HK-2 (cell line): ENCODE results near the gene ANKRD62.
"Not testable (repeated sequence)": the region's sequence is repeated elsewhere in the genome, so short reads cannot be mapped to it uniquely, and the experiment has no call there.

ENCODE experiments used
- DNase-seq: peaks from one replicate; pipeline ENCODE4 v3.0.0-alpha.2; 2018; ENCODE audit not compliant: unreplicated experiment

ANKRD62 gene

DNA sequence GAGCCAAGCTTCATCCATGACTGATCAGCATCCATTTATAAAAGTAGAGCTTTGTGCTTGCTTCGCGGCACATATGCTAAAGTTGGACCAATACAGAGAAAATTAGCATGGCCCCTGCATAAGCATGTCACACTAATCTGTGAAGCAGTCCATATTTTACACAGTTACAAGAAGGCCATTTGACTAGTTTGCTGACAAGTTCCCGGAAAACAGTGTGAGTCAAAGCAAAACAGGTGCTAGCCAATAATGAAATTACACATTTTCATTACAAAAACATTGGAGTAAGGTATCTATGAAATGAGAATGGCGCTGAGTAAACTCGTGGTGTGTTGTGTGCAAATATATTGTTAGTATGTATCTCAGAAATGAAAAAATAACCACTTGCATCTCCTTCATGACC, 4.7 kb downstream of the ANKRD62 start:
- DNase-seq, result no peak

- DNase-seq, result no peak
These were observed 5.5 kb downstream of the ANKRD62 start for GRCh38 chr18:12099160-12099559.

- DNase-seq, result no peak
These were observed 7.6 kb downstream of the ANKRD62 start for GRCh38 chr18:12101266-12101665.

DNA sequence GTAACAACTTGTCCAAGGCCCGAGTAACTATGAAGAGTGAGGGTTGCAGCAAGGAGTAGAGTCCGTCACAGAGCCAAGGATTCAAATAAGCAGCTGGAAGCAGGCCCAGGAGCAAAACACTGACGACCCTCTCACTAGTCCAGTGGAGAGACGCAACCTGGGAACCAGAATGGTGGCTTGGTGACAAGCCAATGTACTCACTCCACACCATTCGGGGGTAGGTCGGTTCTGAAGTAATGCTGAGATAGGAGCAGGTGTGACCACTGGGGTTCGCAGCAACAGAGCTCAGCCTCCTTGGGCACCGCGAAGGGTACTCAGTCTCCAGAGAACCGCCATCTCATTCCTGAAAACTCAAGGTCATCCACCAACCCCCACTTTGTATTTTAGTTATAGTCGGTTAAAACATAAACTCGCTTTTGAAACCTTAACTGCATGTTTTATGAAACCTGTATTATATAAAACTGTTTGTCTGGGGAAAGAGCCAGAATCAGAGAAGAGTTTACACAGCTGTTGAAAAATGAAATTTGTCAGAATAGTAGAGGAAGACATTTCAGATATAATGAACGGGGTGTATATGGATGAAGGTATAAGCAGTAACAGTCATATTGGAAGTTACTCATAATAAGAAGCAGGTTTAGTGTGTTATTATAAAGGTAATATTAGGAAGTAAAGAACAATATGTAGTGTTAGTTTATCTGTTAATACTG, 8.6 kb downstream of the ANKRD62 start:
- no peak for DNase-seq

- no peak for DNase-seq
These were observed 12.8 kb downstream of the ANKRD62 start for GRCh38 chr18:12106471-12106870.

DNA sequence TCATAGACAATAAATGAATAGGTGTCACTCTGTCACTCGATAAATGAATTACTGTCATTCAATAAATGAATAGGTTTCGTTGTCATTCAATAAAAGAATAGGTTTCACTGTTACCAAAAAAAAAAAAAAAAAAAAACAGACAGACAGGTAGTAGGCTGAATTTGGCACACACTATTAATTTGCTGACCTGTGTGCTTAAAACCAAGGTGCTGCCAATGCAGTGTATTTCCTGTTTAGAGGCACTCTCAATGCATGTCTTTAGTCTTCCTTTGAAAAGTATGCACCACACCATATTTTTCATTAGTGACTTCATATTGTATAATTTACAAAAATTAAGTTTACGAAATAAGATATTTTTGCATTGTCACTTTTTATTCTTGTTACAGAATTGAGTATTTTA, 16.2 kb downstream of the ANKRD62 start:
- DNase-seq, result no peak

DNA sequence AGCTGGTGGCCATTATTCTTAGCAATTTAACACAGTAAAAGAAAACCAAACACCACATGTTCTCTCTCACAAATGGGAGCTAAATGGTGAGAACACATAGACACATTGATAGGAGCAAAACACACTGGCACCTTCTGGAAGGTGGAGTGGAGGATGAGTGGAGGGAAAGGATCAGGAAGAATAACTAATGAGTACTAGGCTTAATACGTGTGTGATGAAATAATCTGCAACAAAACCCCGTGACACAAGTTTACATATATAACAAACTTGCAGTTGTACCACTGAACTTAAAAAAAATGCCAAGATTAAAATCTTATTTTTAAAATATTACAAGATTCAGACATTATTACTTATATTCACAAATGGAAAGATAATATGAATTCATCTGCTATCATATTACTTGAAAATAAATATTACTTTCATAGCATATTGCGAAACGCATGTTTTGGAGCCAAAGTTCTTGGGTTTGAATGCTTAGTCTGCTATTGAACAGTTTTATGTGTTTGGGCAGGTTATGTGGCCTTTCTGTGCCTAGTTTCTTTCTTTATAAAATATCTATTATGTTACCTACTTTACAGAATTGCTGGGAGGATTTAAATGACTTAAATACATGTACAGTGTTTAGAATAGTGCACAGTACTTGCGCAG, 20.5 kb downstream of the ANKRD62 start:
- DNase-seq, result no peak

DNA sequence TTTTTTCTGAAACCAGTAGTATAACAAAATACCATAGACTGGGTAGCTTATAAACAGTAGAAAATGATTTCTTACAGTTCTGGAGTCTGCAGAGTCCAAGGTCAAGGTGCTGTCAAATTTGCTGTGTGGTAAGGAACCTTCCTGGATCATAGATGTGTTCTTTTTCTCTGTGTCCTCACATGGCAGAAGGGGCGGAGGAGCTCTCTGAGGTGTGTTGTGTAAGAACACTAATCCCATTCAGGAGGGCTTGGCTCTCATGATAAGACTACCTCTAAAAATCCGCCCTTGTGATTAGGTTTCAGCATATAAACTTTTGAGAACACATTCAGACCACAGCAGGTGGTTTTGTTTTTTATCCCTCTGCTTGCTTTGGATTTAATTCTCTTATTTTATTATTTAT, 25.7 kb downstream of the ANKRD62 start:
- DNase-seq, result no peak

GRCh38 chr18:12121175-12122042, 27.8 kb downstream of the ANKRD62 start:
- DNase-seq, result no peak

DNA sequence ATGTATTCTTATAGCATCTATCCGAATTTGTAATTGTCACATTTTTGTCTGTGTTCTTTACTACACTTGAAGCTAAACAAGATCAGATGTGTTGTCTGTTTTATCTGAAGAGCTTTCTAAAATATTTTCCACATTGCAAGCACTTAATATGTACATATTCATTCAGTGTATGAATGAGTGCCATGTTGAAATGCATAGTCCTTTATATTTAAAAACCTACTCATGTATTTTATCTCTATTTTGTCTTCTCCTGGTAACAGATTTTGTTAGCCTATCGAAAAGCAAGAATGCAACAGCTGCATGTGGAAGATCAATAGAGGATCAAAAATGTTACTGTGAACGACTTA, 28.4 kb downstream of the ANKRD62 start:
- DNase-seq, result not testable (repeated sequence)

- not testable (repeated sequence) for DNase-seq
These were observed 34.0 kb downstream of the ANKRD62 start for GRCh38 chr18:12127647-12128046.

DNA sequence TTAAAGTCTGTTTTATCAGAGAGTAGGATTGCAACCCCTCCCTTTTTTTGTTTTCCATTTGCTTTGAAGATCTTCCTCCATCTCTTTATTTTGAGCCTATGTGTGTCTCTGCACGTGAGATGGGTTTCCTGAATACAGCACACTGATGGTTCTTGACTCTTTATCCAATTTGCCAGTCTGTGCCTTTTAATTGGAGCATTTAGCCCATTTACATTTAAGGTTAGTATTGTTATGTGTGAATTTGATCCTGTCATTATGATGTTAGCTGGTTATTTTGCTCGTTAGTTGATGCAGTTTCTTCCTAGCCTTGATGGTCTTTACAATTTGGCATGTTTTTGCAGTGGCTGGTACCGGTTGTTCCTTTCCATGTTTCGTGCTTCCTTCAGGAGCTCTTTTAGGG, 45.2 kb downstream of the ANKRD62 start:
- DNase-seq, result not testable (repeated sequence)

DNA sequence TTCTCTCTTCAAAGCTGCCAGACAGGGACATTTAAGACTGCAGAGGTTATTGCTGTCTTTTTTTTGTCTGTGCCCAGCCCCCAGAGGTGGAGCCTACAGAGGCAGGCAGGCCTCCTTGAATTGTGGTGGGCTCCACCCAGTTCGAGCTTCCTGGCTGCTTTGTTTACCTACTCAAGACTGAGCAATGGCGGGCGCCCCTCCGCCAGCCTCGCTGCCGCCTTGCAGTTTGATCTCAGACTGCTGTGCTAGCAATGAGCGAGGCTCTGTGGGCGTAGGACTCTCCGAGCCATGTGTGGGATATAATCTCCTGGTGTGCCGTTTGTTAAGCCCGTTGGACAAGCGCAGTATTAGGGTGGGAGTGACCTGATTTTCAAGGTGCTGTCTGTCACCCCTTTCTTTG, 47.2 kb downstream of the ANKRD62 start:
- DNase-seq, result not testable (repeated sequence)

GRCh38 chr18:12141778-12142177, 48.1 kb downstream of the ANKRD62 start:
- DNase-seq, result not testable (repeated sequence)

DNA sequence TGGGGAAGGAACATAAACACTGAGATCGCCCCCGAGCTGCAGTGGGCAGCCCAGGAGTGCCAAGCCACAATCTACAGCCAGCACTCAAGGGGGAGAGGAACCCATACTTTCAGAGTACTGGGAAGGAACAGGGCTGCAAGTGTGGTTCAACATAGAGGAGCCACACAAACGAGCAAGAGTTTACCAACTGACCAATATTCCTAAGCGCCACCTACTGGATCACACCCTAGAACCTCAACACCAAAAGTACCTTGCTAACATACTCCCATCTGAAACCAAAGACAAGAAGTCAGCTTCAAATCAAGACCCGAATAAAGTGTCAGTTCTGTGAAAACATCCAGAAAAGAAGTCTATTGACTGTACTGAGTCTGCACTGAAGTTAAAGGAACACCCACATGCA, 55.8 kb downstream of the ANKRD62 start:
- DNase-seq, result not testable (repeated sequence)

GRCh38 chr18:12154361-12154760, 60.7 kb downstream of the ANKRD62 start:
- DNase-seq, result no peak

GRCh38 chr18:12155996-12156395, 62.4 kb downstream of the ANKRD62 start:
- no peak for DNase-seq

DNA sequence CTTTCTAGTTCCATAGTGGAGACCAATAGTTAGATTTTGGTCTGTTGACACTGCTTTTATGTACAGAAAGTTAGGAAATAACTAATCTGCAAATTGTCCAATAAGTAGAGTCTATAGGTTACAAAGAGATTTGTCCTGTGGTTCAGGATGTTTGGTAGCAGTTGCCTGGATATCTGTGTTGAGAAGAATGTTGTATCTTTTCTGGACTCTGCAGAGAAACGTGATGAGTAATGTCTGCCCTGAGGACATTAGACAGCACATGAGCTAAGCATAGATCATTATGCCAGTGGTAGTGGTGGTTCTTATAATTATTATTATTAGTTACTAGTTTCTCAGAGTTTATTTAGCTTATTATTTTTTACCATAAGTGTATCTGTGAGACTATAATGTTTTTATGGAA, 65.8 kb downstream of the ANKRD62 start:
- no peak for DNase-seq

- DNase-seq, result no peak
These were observed 69.1 kb downstream of the ANKRD62 start for GRCh38 chr18:12162786-12163185.

DNA sequence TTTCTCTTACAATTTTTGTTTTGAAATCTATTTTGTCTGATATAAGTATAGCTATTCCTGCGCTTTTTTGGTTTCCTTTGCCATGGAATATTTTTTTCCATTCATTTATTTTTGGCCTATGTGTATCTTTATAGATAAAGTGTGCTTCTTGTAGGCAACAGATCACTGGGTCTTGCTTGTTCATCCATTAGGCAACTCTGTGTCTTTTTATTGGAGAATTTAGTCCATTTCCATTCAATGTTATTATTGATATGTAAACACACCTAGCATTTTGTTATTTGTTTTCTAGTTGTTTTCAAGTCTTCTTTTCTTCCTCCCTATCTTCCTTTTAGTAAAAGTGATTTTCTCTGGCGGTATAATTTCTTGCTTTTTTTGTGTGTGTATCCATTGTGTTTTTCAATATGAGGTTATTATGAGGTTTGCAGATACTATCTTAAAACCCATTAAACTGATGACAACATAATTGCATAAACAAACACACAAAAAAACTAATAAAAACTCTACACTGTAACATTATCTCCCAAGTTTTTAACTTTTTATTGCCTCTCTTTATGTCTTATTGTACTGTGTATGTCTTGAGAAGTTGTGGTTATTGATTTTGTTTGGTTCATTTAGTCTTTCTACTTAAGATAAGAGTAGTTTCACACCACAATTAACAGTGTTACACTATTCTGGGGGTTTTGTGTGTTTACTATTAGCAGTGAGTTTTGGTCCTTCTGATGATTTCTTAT, 71.6 kb downstream of the ANKRD62 start:
- DNase-seq, result no peak
